HEK293 (cell line): ENCODE data around the gene PRKCA.
A peak's percentile ranks its signal among the peaks of the same experiment; 100 is the strongest.

Experiments used
- CTCF ChIP-seq: fragments of 450-650 bp; formaldehyde crosslinking; IDR thresholded peaks from 2 replicates; pipeline ENCODE4 v1.5.1; 2016; ENCODE audit warnings: missing biosample characterization, missing genetic modification characterization
- EGR2 ChIP-seq: fragments of 450-650 bp; formaldehyde crosslinking; IDR thresholded peaks from 2 replicates; pipeline ENCODE4 v1.5.1; 2016; ENCODE audit warnings: low read depth, missing biosample characterization, missing genetic modification characterization
- KLF9 ChIP-seq: fragments of 450-650 bp; formaldehyde crosslinking; IDR thresholded peaks from 2 replicates; pipeline ENCODE4 v1.5.1; 2016; ENCODE audit warnings: missing biosample characterization, missing genetic modification characterization, low read depth
- MZF1 ChIP-seq: fragments of 450-650 bp; formaldehyde crosslinking; IDR thresholded peaks from 2 replicates; pipeline ENCODE4 v1.5.1; 2017; ENCODE audit warnings: missing biosample characterization, missing genetic modification characterization, borderline replicate concordance
- PRDM1 ChIP-seq: fragments of 450-650 bp; formaldehyde crosslinking; IDR thresholded peaks from 2 replicates; pipeline ENCODE4; 2016; ENCODE audit warnings: missing biosample characterization, missing genetic modification characterization
- PRDM4 ChIP-seq: fragments of 450-650 bp; formaldehyde crosslinking; IDR thresholded peaks from 2 replicates; pipeline ENCODE4 v1.5.1; 2017; ENCODE audit warnings: missing biosample characterization, missing genetic modification characterization
- ZBTB49 ChIP-seq: fragments of 450-650 bp; formaldehyde crosslinking; IDR thresholded peaks from 2 replicates; pipeline ENCODE4 v1.5.1; 2016; ENCODE audit warnings: missing biosample characterization, missing genetic modification characterization, low read depth
- ZNF132 ChIP-seq: fragments of 450-650 bp; formaldehyde crosslinking; IDR thresholded peaks from 2 replicates; pipeline ENCODE4 v1.5.1; 2017; ENCODE audit warnings: missing biosample characterization, missing genetic modification characterization, borderline replicate concordance
- ZNF184 ChIP-seq: fragments of 450-650 bp; IDR thresholded peaks from 2 replicates; pipeline ENCODE4 v1.5.1; 2018; ENCODE audit warnings: missing biosample characterization, mild to moderate bottlenecking, missing genetic modification characterization
- ZNF350 ChIP-seq: fragments of 450-650 bp; formaldehyde crosslinking; IDR thresholded peaks from 2 replicates; pipeline ENCODE4 v1.5.0; 2017; ENCODE audit warnings: missing biosample characterization, mild to moderate bottlenecking, missing genetic modification characterization
- ZNF768 ChIP-seq: fragments of 450-650 bp; formaldehyde crosslinking; IDR thresholded peaks from 2 replicates; pipeline ENCODE4 v1.5.1; 2018; ENCODE audit warnings: missing biosample characterization, mild to moderate bottlenecking, missing genetic modification characterization

- peak; percentile 38; the same call in 1 of the 2 replicates for TF ChIP-seq CTCF (tag by site-specific recombination)
- no peak for TF ChIP-seq MZF1 (tag by site-specific recombination)
- TF ChIP-seq EGR2 (tag by site-specific recombination) = no peak
- TF ChIP-seq ZNF132 (tag by site-specific recombination) = no peak
- TF ChIP-seq ZNF350 (tag by site-specific recombination) = no peak
- TF ChIP-seq PRDM1 (tag by site-specific recombination) = no peak
- TF ChIP-seq ZNF768 = no peak
- no peak for TF ChIP-seq ZNF184 (tag by site-specific recombination)
- no peak for TF ChIP-seq KLF9 (tag by site-specific recombination)
- no peak for TF ChIP-seq PRDM4
- TF ChIP-seq ZBTB49 = no peak
These were observed 47.3 kb upstream of the PRKCA start for GRCh38 chr17:66255112-66255511.
